ENCODE results near the gene CAPN10. TPM values are rescaled to one million over a fixed set of nuclear protein-coding genes. Genes with fewer than 3 reads are reported as not detected.

CAPN10 gene
- total and polyA plus RNA-seq, 2 donors (not counting 3 experiments of a cell fraction or from before 2014, with no cell fraction given), result 25.2 to 39.9 TPM

GRCh38 chr2:240605867-240606743, 19.6 kb downstream of the CAPN10 start:
- BruUV-seq (replicated peaks), result no TSS peak
- Histone ChIP-seq H2AFZ (ENCODE audit: low read depth, low read length) (no peak overlapping the region), H3K27ac (ENCODE audit: insufficient read depth, low read depth, low read length) (no peak overlapping the region), H3K79me2 (ENCODE audit: control insufficient read depth, insufficient read depth, low read length) (no peaks in the 10 kb centered on the region), H3K36me3 (ENCODE audit: control insufficient read depth in 2 of 2, extremely low read depth in 1 of 2, insufficient read depth in 2 of 2, low read length in 2 of 2) (no peaks in the 10 kb centered on the region), H4K20me1 (replicated peaks; ENCODE audit: control insufficient read depth, extremely low read depth, insufficient read depth, low read length) (no peaks in the 10 kb centered on the region), H3K9me1 (replicated peaks; ENCODE audit: control insufficient read depth, extremely low read depth, insufficient read depth, low read length) (no peaks in the 10 kb centered on the region), H3K9ac (replicated peaks; ENCODE audit: extremely low read depth, insufficient read depth, low read length) (no peak overlapping the region), H3K4me2 (ENCODE audit: insufficient read depth, low read length) (no peak overlapping the region), H3K9me3 (replicated peaks; ENCODE audit: control insufficient read depth, insufficient read depth, low read length) (no peaks in the 10 kb centered on the region), H3K27me3 (ENCODE audit: control insufficient read depth in 2 of 2, insufficient read depth in 2 of 2, low read length in 2 of 2) (no peaks in the 10 kb centered on the region), H3K4me1 (ENCODE audit: control insufficient read depth, extremely low read depth, insufficient read depth, low read length) (peaks cover 2% of the 10 kb centered on the region), H3K4me3 (replicated peaks in 1 of 3; ENCODE audit: insufficient read depth in 1 of 3, low read depth in 1 of 3, low read length in 3 of 3) (no peak overlapping the region)
- FAIRE-seq, result no peak
- ChIA-PET CTCF (interaction anchor here (0.7 kb wide), 1 partner anchor 19 kb away, joined by 3 read pairs; the partner anchor contains the start of gene CAPN10), POLR2A (no interaction called here)
- intact Hi-C loops (cut with micrococcal nuclease), result no loop called here
- DNase-seq (ENCODE audit: low read depth, low spot score), result no peak
- dilution Hi-C loops (cut with MboI; ENCODE audit: extremely low pct_ligation_motif_present, low sequenced_read_pairs), result no loop called here
- no peak for TF ChIP-seq CTCF (IDR thresholded peaks at IDR 0.05; ENCODE audit: extremely low read depth in 1 of 2, insufficient read depth in 1 of 2, low read depth in 1 of 2, low read length in 2 of 2)
- TF ChIP-seq JUN (IDR thresholded peaks at IDR 0.05; ENCODE audit: borderline replicate concordance, insufficient read depth, insufficient read length, low read depth), result no peak
- no peak for TF ChIP-seq EZH2 (IDR thresholded peaks at IDR 0.05; ENCODE audit: borderline replicate concordance, low read depth, low read length, severe bottlenecking)
- no peak for TF ChIP-seq MAX (IDR thresholded peaks at IDR 0.05; ENCODE audit: insufficient read depth, insufficient read length)
- TF ChIP-seq POLR2A (IDR thresholded peaks at IDR 0.05; ENCODE audit: low read depth, low read length), result no peak
- no peak for TF ChIP-seq FOS (IDR thresholded peaks at IDR 0.05; ENCODE audit: borderline replicate concordance, insufficient read depth, low read length)

Data from endothelial cell of umbilical vein (primary cell).